ENCODE measurements around the gene CTU2. TPM values are rescaled to one million over a fixed set of nuclear protein-coding genes. Genes with fewer than 3 reads are reported as not detected.

Gene CTU2
- total and polyA plus RNA-seq, 9 of the 15 experiments (the other 6 are each of a cell fraction or from before 2014, with no cell fraction given) = 1.3 to 105 (median 23.2) TPM

DNA sequence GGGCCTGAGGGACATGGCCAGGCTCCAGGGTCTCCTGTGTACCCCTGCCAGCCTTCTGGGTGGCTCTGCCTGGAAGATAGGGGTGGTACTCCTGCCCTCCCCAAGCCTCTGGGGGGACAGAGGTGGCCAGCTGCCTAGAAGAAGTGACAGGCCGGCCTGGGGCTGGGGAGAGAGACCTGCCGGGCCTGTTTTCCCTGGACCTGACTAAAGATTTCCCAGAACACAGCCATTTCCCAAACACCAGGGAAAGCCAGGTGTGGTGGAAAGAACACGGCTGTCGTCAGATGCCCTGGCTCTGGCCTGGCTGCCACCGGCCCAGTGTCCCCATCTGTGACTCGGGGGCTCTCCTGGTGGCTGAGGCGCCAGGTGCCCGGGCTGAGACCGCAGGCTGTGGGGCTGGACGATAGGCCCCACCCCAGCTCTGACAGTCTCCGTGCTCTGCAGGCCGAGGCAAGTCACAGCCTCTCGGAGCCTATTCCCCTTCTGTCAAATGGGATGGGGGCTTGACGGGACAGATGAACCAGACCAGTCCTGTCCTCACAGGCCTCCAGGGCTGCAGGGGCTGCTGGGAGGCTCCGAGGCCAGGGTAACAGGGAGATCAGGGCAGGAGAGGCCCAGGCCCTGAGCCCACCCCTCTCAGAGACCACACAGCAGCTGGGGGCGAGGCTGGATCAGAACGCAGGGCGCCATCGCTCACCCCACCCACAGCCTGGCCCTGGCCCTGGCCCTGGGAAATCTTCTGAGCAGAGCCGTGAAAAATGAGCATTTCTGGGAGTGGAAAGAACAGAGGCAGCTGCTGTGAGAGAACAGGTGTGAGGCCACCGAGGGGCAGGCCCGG, 33.1 kb downstream of the CTU2 start:
- WGBS (ENCODE audit: insufficient coverage, low coverage, missing lambda C conversion rate) = 83% methylated on average over 22 of the region's 22 CpGs
- ATAC-seq (no peak), DNase-seq (ENCODE audit: extremely low read depth in 1 of 4, low spot score in 3 of 4) (no peak), FAIRE-seq (no peak)
- Histone ChIP-seq H3K27me3 (ENCODE audit: control insufficient read depth in 2 of 2, insufficient read depth in 2 of 2, low read length in 2 of 2) (no peaks in the 10 kb centered on the region), H3K4me1 (replicated peaks in 1 of 2; ENCODE audit: control insufficient read depth in 2 of 2, insufficient read depth in 2 of 2, low read length in 2 of 2) (peaks cover 0 to 96% of the 10 kb centered on the region in 2 experiments; a peak in 3 of 5 replicates), H2AFZ (ENCODE audit: low read depth, low read length) (no peak overlapping the region), H3K4me3 (no peak overlapping the region), H4K20me1 (replicated peaks; ENCODE audit: control insufficient read depth, insufficient read depth, low read length) (peaks cover 25% of the 10 kb centered on the region), H3K9me1 (ENCODE audit: control insufficient read depth, insufficient read depth, low read length) (peaks cover 4% of the 10 kb centered on the region), H3K36me3 (ENCODE audit: control insufficient read depth, insufficient read depth, low read length) (peaks cover 99% of the 10 kb centered on the region), H3K27ac (ENCODE audit: extremely low read depth, low read depth, low read length) (no peak overlapping the region), H3K9ac (ENCODE audit: insufficient read depth in 1 of 2, low read depth in 2 of 2, low read length in 2 of 2) (peak overlapping the region in 1 of 2 experiments; percentile 71; a peak in 1 of 4 replicates), H3K4me2 (ENCODE audit: insufficient read depth, low read length) (no peak overlapping the region), H3K79me2 (ENCODE audit: control insufficient read depth, insufficient read depth, low read length) (peaks cover 23% of the 10 kb centered on the region), H3K9me3 (replicated peaks; ENCODE audit: control insufficient read depth, insufficient read depth, low read depth, low read length) (no peaks in the 10 kb centered on the region)
- ChIA-PET POLR2A (interaction anchor here (0.8 to 1.3 kb wide), 4 partner anchors 21 to 62 kb away, joined by 3 to 5 read pairs (median 4); no protein-coding TSS in a partner anchor), CTCF (ENCODE audit: low intra/inter-chr PET ratio) (interaction anchor here (1.6 to 3.1 kb wide), 2 partner anchors 42 to 46 kb away, joined by 5 to 11 read pairs; partner anchors contain the start of gene PIEZO1)
- TF ChIP-seq MBD2 (IDR thresholded peaks at IDR 0.05; ENCODE audit: borderline replicate concordance, low read depth) = no peak
- TF ChIP-seq HMGN3 (IDR thresholded peaks at IDR 0.05; ENCODE audit: borderline replicate concordance, extremely low read depth, insufficient read length, low read depth, low read length) = peak; percentile 13
- TF ChIP-seq, protein P1, sequence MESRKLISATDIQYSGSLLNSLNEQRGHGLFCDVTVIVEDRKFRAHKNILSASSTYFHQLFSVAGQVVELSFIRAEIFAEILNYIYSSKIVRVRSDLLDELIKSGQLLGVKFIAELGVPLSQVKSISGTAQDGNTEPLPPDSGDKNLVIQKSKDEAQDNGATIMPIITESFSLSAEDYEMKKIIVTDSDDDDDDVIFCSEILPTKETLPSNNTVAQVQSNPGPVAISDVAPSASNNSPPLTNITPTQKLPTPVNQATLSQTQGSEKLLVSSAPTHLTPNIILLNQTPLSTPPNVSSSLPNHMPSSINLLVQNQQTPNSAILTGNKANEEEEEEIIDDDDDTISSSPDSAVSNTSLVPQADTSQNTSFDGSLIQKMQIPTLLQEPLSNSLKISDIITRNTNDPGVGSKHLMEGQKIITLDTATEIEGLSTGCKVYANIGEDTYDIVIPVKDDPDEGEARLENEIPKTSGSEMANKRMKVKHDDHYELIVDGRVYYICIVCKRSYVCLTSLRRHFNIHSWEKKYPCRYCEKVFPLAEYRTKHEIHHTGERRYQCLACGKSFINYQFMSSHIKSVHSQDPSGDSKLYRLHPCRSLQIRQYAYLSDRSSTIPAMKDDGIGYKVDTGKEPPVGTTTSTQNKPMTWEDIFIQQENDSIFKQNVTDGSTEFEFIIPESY (CRISPR knock-in tag; IDR thresholded peaks at IDR 0.05) = peak; percentile 52; the same call in 1 of the 2 replicates
- TF ChIP-seq SPI1 (IDR thresholded peaks at IDR 0.05; ENCODE audit: borderline replicate concordance, low read depth, low read length) = no peak
- TF ChIP-seq SUPT5H (IDR thresholded peaks at IDR 0.05) = 0 out of 2 replicates have a peak, but pooled peaks have one; percentile 11
- TF ChIP-seq RBM22 (IDR thresholded peaks at IDR 0.05; ENCODE audit: low read depth, low read length, poor library complexity, severe bottlenecking) = peak; percentile 60
- no peak for TF ChIP-seq ZNF764 (CRISPR knock-in tag; IDR thresholded peaks at IDR 0.05; ENCODE audit: low read depth)
- intact Hi-C loops (cut with micrococcal nuclease) = no loop called here
- in situ Hi-C loops (cut with MboI) = no loop called here
- no TSS peak for BruUV-seq (replicated peaks)
